Upper lobe of left lung (tissue), 4 donors: ENCODE data around the gene PATJ.

Experiments used
- EP300 ChIP-seq, 4 donors: sonication (generic); formaldehyde crosslinking; IDR thresholded peaks; one replicate each; pipeline ENCODE4 v1.5.1; 2017; ENCODE audit warnings: antibody characterized with exemption in 4 of 4, control low read depth in 2 of 4
- POLR2A ChIP-seq, 4 donors: fragments of 450-650 bp; IDR thresholded peaks; one replicate each; pipeline ENCODE4 v1.5.1; 2016 to 2017; ENCODE audit warnings: antibody characterized with exemption in 4 of 4, mild to moderate bottlenecking in 2 of 4

GRCh38 chr1:62140666-62141065 is 398.4 kb downstream of the PATJ start:
- TF ChIP-seq POLR2A (IDR thresholded peaks at IDR 0.05) (no peak), EP300 (IDR thresholded peaks at IDR 0.05) (no peak)
